GM12801 (cell line): ENCODE measurements around the gene COL19A1.

Source experiments
- CTCF ChIP-seq: IDR thresholded peaks from one replicate; pipeline ENCODE4 v1.5.1; 2011; ENCODE audit warnings: control low read depth; ENCODE audit not compliant: insufficient read length; ENCODE audit errors: extremely low read depth

COL19A1 gene

GRCh38 chr6:69825904-69826303, 40.5 kb upstream of the COL19A1 start:
- TF ChIP-seq CTCF: no peak

GRCh38 chr6:69827276-69827893, 39.0 kb upstream of the COL19A1 start:
- TF ChIP-seq CTCF: no peak

GRCh38 chr6:69832558-69832957, 33.8 kb upstream of the COL19A1 start:
- TF ChIP-seq CTCF: no peak

- TF ChIP-seq CTCF: peak; percentile 55
Measured at GRCh38 chr6:69835414-69836179, 30.8 kb upstream of the COL19A1 start.

GRCh38 chr6:69841862-69842261, 24.5 kb upstream of the COL19A1 start:
- TF ChIP-seq CTCF: no peak

- no peak for TF ChIP-seq CTCF
Measured at GRCh38 chr6:69843189-69843588, 23.2 kb upstream of the COL19A1 start.

GRCh38 chr6:69846312-69846711, 20.0 kb upstream of the COL19A1 start:
- TF ChIP-seq CTCF: no peak
